Measurements from ENCODE around the gene ITSN2.

Gene ITSN2

DNA sequence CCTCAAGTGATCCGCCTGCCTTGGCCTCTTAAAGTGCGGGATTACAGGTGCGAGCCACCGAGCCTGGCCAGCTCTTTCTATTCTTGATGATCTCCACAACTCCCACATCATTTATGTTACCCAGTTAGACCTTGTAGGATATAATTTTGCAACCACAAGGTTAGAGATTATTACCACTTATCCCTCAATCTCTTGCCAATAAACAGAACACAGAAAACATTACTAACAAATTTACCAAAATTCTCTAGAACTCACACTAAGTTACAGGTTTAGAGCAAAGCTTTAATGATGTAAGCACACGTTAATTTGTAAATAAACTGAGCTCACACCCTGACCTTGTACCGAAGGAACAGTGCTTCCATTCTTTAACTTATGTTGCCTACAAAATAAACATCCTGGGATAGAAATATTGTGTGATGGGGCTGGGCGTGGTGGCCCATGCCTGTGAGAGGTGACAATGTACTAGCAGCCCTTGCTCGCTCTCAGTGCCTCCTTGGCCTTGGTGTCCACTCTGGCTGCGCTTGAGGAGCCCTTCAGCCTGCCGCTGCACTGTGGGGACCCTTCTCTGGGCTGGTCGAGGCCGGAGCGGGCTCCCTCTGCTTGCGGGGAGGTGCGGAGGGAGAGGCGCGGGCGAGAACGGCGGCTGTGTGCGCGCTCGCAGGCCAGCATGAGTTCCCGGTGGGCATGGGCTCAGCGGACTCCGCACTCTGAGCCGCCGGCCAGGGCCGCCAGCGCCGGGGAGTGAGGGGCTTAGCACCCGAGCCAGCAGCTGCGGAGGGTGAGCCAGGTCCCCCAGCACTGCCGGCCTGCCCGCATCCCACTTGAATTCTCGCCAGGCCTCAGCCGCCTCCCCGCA, 42.1 kb upstream of the ITSN2 start:
- TF ChIP-seq CTCF (IDR thresholded peaks at IDR 0.05; ENCODE audit: low read depth, low read length, missing control alignments), result no peak
- Histone ChIP-seq H3K27me3 (replicated peaks) (no peaks in the 10 kb centered on the region), H3K27ac (no peak overlapping the region), H3K36me3 (replicated peaks) (no peaks in the 10 kb centered on the region), H3K4me3 (ENCODE audit: low read depth, low read length) (peak overlapping the region; percentile 45)
- DNase-seq, result no peak
- in situ Hi-C loops (cut with HindIII; ENCODE audit: low pct_ligation_motif_present, low sequenced_read_pairs), result no loop called here

GRCh38 chr2:24400207-24400907, 40.0 kb upstream of the ITSN2 start:
- no peak for TF ChIP-seq CTCF (IDR thresholded peaks at IDR 0.05; ENCODE audit: low read depth, low read length, missing control alignments)
- in situ Hi-C loops (cut with HindIII; ENCODE audit: low pct_ligation_motif_present, low sequenced_read_pairs), result no loop called here
- no peak for DNase-seq
- no peak overlapping the region for H3K4me3 ChIP-seq (ENCODE audit: low read depth, low read length)
- no peaks in the 10 kb centered on the region for H3K27me3 ChIP-seq (replicated peaks)
- H3K27ac ChIP-seq, result no peak overlapping the region
- no peaks in the 10 kb centered on the region for H3K36me3 ChIP-seq (replicated peaks)

- TF ChIP-seq CTCF (IDR thresholded peaks at IDR 0.05; ENCODE audit: low read depth, low read length, missing control alignments), result no peak
- no peak overlapping the region for H3K4me3 ChIP-seq (ENCODE audit: low read depth, low read length)
- DNase-seq, result no peak
- in situ Hi-C loops (cut with HindIII; ENCODE audit: low pct_ligation_motif_present, low sequenced_read_pairs), result no loop called here
- H3K27me3 ChIP-seq (replicated peaks), result no peaks in the 10 kb centered on the region
- H3K36me3 ChIP-seq (replicated peaks), result no peaks in the 10 kb centered on the region
- no peak overlapping the region for H3K27ac ChIP-seq
These were observed 39.3 kb upstream of the ITSN2 start for GRCh38 chr2:24399434-24400206.

DNA sequence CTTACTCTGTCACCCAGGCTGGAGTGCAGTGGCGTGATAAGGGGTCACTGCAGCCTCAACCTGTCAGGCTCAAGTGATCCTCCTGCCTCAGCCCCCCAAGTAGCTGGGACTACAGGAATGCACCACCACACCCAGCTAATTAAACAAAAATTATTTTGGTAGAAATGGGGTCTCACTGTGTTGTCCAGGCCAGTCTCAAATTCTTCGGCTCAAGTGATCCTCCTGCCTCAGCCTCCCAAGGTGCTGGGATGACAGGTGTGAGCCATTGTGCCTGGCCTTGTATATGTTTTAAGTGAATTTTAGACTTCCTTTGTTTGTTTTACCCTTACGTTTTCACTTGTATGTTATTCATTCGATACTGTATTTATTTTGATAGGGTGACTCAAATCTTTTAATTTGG, 34.7 kb upstream of the ITSN2 start:
- Histone ChIP-seq H3K27ac (no peak overlapping the region), H3K36me3 (replicated peaks) (no peaks in the 10 kb centered on the region), H3K27me3 (replicated peaks) (no peaks in the 10 kb centered on the region), H3K4me3 (ENCODE audit: low read depth, low read length) (no peak overlapping the region)
- in situ Hi-C loops (cut with HindIII; ENCODE audit: low pct_ligation_motif_present, low sequenced_read_pairs), result no loop called here
- no peak for DNase-seq
- no peak for TF ChIP-seq CTCF (IDR thresholded peaks at IDR 0.05; ENCODE audit: low read depth, low read length, missing control alignments)

- no peak for DNase-seq
- H3K4me3 ChIP-seq (ENCODE audit: low read depth, low read length), result no peak overlapping the region
- no peaks in the 10 kb centered on the region for H3K27me3 ChIP-seq (replicated peaks)
- no peak overlapping the region for H3K27ac ChIP-seq
- no peaks in the 10 kb centered on the region for H3K36me3 ChIP-seq (replicated peaks)
- TF ChIP-seq CTCF (IDR thresholded peaks at IDR 0.05; ENCODE audit: low read depth, low read length, missing control alignments), result no peak
- in situ Hi-C loops (cut with HindIII; ENCODE audit: low pct_ligation_motif_present, low sequenced_read_pairs), result no loop called here
These were observed 32.3 kb upstream of the ITSN2 start for GRCh38 chr2:24392542-24393059.
